Stomach (tissue), 4 donors: ENCODE results near the gene SLC6A3.

Experiments used
- POLR2A ChIP-seq, 4 donors: fragments of 450-650 bp; IDR thresholded peaks; one replicate each; pipeline ENCODE4 v1.6.1; 2016; ENCODE audit warnings: antibody characterized with exemption in 4 of 4, control low read depth in 2 of 4, mild to moderate bottlenecking in 1 of 4, moderate library complexity in 1 of 4
- POLR2AphosphoS5 ChIP-seq, 3 donors: sonication (generic); formaldehyde crosslinking; IDR thresholded peaks; one replicate each; pipeline ENCODE4 v1.6.1; 2016; ENCODE audit warnings: antibody characterized with exemption in 3 of 3
- TF ChIP-seq, protein P1 (sequence below), 7 experiments: fragments of 450-650 bp in 4 of 7; fragments of 200-600 bp in 3 of 7; sonication (generic) in 3 of 7; IDR thresholded peaks; one replicate each; pipeline ENCODE4 v1.5.1; 2016 to 2019; ENCODE audit warnings: antibody characterized with exemption in 7 of 7, control low read depth in 2 of 7, mild to moderate bottlenecking in 1 of 7

DNA sequence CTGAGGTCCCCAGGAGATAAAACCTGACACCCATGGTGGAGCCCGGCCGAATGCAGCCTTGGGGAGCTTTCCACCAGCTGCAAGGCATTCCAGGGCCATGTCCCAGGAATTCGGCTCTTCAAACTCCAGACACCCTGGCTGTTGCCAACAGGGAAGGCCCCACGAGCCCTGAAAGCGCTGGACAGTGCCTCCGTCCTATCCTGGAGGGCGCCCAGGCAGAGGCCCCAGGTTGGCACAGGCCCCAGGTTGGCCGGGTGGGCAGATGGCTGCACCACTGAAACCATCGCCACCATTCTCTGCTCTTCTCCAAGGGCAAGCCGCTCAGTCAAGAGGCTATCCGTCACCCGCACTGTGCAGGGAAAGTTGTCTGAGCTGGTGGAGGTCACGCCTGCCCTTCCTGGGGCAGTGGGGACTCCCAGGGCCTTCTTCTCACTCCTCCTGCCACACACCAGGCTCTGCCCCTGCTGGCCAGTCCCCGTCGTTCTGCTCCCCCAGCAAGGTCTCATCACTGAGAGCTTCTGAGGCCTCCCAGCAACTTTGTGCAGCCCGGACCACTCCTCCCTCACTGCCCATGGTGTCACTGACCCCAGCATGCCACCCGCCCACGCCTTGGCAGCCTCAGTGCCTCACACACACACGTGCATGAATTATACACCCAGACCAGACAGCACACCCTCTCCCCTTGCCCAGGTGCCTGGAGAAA is 21.2 kb downstream of the SLC6A3 start:
- TF ChIP-seq, protein P1, sequence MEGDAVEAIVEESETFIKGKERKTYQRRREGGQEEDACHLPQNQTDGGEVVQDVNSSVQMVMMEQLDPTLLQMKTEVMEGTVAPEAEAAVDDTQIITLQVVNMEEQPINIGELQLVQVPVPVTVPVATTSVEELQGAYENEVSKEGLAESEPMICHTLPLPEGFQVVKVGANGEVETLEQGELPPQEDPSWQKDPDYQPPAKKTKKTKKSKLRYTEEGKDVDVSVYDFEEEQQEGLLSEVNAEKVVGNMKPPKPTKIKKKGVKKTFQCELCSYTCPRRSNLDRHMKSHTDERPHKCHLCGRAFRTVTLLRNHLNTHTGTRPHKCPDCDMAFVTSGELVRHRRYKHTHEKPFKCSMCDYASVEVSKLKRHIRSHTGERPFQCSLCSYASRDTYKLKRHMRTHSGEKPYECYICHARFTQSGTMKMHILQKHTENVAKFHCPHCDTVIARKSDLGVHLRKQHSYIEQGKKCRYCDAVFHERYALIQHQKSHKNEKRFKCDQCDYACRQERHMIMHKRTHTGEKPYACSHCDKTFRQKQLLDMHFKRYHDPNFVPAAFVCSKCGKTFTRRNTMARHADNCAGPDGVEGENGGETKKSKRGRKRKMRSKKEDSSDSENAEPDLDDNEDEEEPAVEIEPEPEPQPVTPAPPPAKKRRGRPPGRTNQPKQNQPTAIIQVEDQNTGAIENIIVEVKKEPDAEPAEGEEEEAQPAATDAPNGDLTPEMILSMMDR (IDR thresholded peaks at IDR 0.05), result no peak
- TF ChIP-seq POLR2AphosphoS5 (IDR thresholded peaks at IDR 0.05) (no peak), POLR2A (IDR thresholded peaks at IDR 0.05) (no peak)
